Measurements from ENCODE around the gene IREB2.

Gene IREB2

DNA sequence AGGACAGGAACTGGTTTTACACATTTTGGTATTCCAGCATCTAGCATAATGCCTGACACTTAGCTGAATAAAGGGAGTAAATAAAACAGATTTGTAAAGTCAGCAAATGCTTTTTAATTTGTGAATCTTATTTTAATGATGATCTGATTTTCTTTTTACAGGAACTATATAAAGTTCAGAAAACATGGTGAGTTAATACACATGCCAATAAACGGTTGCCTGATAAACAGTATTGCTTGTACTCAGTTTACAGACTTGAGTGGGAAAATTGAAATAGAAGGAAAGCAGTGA is 103.7 kb downstream of the IREB2 start:
- no peak for TF ChIP-seq CTCF (IDR thresholded peaks at IDR 0.05; ENCODE audit: low read depth, low read length, missing control alignments)
- no peak for DNase-seq
- Histone ChIP-seq H3K27me3 (replicated peaks) (no peaks in the 10 kb centered on the region), H3K36me3 (replicated peaks) (peaks cover 34% of the 10 kb centered on the region), H3K4me3 (ENCODE audit: low read depth, low read length) (peak overlapping the region; percentile 90), H3K27ac (peak overlapping the region; percentile 96)
- in situ Hi-C loops (cut with HindIII; ENCODE audit: low pct_ligation_motif_present, low sequenced_read_pairs) = no loop called here

- no peak overlapping the region for H3K27ac ChIP-seq
- no peak for TF ChIP-seq CTCF (IDR thresholded peaks at IDR 0.05; ENCODE audit: low read depth, low read length, missing control alignments)
- in situ Hi-C loops (cut with HindIII; ENCODE audit: low pct_ligation_motif_present, low sequenced_read_pairs) = no loop called here
- DNase-seq = no peak
- H3K27me3 ChIP-seq (replicated peaks) = no peaks in the 10 kb centered on the region
- H3K36me3 ChIP-seq (replicated peaks) = peaks cover 43% of the 10 kb centered on the region
- H3K4me3 ChIP-seq (ENCODE audit: low read depth, low read length) = no peak overlapping the region
Measured at GRCh38 chr15:78542647-78543046, 104.6 kb downstream of the IREB2 start.

DNA sequence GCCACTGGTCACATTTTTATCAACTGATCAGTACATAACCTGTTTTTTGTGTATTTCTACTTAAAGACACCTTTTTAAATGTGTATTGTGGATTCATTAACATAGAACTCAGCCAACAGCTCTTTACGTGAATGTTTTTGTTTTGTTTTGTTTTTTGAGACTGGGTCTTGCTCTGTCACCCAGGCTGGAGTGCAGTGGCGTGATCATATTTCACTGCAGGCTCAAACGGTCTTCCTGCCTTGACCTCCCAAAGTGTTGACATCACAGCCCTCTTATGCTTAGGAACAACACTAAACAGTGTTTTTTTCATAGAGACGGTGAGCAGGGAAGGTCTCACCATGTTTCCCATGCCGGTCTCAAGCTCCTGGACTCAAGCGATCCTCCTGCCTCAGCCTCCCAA is 112.2 kb downstream of the IREB2 start:
- no peaks in the 10 kb centered on the region for H3K27me3 ChIP-seq (replicated peaks)
- in situ Hi-C loops (cut with HindIII; ENCODE audit: low pct_ligation_motif_present, low sequenced_read_pairs) = no loop called here
- peaks cover 53% of the 10 kb centered on the region for H3K36me3 ChIP-seq (replicated peaks)
- H3K27ac ChIP-seq = no peak overlapping the region
- TF ChIP-seq CTCF (IDR thresholded peaks at IDR 0.05; ENCODE audit: low read depth, low read length, missing control alignments) = no peak
- H3K4me3 ChIP-seq (ENCODE audit: low read depth, low read length) = no peak overlapping the region
- DNase-seq = no peak

DNA sequence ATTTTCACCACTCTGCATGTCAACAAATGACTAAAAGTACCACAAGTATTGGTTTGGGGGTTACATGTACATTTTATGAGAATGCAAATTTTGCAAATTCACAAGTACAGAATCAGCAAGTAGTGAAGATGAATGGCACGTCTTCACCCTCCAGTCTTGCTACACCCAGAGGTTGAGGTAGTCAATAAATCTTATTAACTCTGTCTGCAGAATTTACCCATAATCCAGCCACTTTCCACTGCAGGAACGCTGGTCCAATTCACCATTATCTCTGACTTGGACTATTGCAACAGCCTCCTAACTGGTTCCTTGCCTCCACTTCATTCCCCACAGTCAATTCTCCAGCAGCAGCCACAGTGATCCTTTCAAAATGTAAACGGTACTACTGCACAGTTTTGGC is 112.8 kb downstream of the IREB2 start:
- peaks cover 46% of the 10 kb centered on the region for H3K36me3 ChIP-seq (replicated peaks)
- no peak overlapping the region for H3K27ac ChIP-seq
- H3K4me3 ChIP-seq (ENCODE audit: low read depth, low read length) = no peak overlapping the region
- no peak for DNase-seq
- in situ Hi-C loops (cut with HindIII; ENCODE audit: low pct_ligation_motif_present, low sequenced_read_pairs) = no loop called here
- TF ChIP-seq CTCF (IDR thresholded peaks at IDR 0.05; ENCODE audit: low read depth, low read length, missing control alignments) = no peak
- no peaks in the 10 kb centered on the region for H3K27me3 ChIP-seq (replicated peaks)
